HG03066 (cell line): Measurements from ENCODE around the gene CCNL2.
A peak's percentile ranks its signal among the peaks of the same experiment; 100 is the strongest.
"Not testable (repeated sequence)": the region's sequence is repeated elsewhere in the genome, so short reads cannot be mapped to it uniquely, and the experiment has no call there.

Experiments
- ATAC-seq: cut with Tn5 transposase; IDR thresholded peaks from one replicate; pipeline ENCODE4 v1.9.1; 2021; ENCODE audit warnings: low read depth; ENCODE audit not compliant: unreplicated experiment

Gene CCNL2

GRCh38 chr1:1421147-1421906, 22.2 kb upstream of the CCNL2 start, which contains the start of gene ANKRD65:
TSS of gene ANKRD65 (minus strand) at chr1:1421276. CDS start at chr1:1421005, 271 bp downstream.
- ATAC-seq = no peak

- ATAC-seq = no peak
These were observed 21.6 kb upstream of the CCNL2 start for GRCh38 chr1:1420654-1421141.

- ATAC-seq = no peak
These were observed 20.9 kb upstream of the CCNL2 start for GRCh38 chr1:1419813-1420653.

GRCh38 chr1:1419363-1419812, 20.3 kb upstream of the CCNL2 start:
- ATAC-seq = no peak

GRCh38 chr1:1418464-1419362, 19.6 kb upstream of the CCNL2 start:
- ATAC-seq = no peak

GRCh38 chr1:1417825-1418463, 18.8 kb upstream of the CCNL2 start:
- not testable (repeated sequence) for ATAC-seq

GRCh38 chr1:1417396-1417795, 18.3 kb upstream of the CCNL2 start:
- ATAC-seq = not testable (repeated sequence)

GRCh38 chr1:1415751-1416150, 16.6 kb upstream of the CCNL2 start:
- no peak for ATAC-seq

- ATAC-seq = not testable (repeated sequence)
These were observed 13.3 kb upstream of the CCNL2 start for GRCh38 chr1:1412311-1412902.

- no peak for ATAC-seq
These were observed 12.5 kb upstream of the CCNL2 start for GRCh38 chr1:1411626-1412025.

- not testable (repeated sequence) for ATAC-seq
These were observed 11.1 kb upstream of the CCNL2 start for GRCh38 chr1:1410238-1410637.

GRCh38 chr1:1407636-1408318, 8.6 kb upstream of the CCNL2 start:
- peak; percentile 29 for ATAC-seq

- ATAC-seq = peak; percentile 91
These were observed 7.9 kb upstream of the CCNL2 start, which contains the start of gene MRPL20 for GRCh38 chr1:1406821-1407635. TSS of gene MRPL20 (minus strand) at chr1:1407293. CDS start at chr1:1407217, 76 bp downstream.

GRCh38 chr1:1406101-1406820, 7.1 kb upstream of the CCNL2 start:
- no peak for ATAC-seq

- ATAC-seq = no peak
These were observed 4.5 kb upstream of the CCNL2 start for GRCh38 chr1:1403653-1404052.

- not testable (repeated sequence) for ATAC-seq
These were observed 3.8 kb upstream of the CCNL2 start for GRCh38 chr1:1402901-1403392.
